Vagina (tissue), 2 donors: Measurements from ENCODE around the gene CENPS. TPM values are rescaled to one million over a fixed set of nuclear protein-coding genes. Genes with fewer than 3 reads are reported as not detected.

Experiments used
- DNase-seq, 2 donors: peaks; one replicate each; pipeline ENCODE4 v3.0.0-alpha.2; 2017; ENCODE audit errors: extremely low spot score in 2 of 2
- H3K27ac ChIP-seq: fragments of 200-600 bp; sonication (generic); one replicate; pipeline ENCODE4 v1.5.1; 2019
- H3K27me3 ChIP-seq: fragments of 200-600 bp; sonication (generic); one replicate; pipeline ENCODE4 v1.5.1; 2019
- H3K36me3 ChIP-seq, 2 donors: fragments of 200-600 bp; sonication (generic); one replicate each; pipeline ENCODE4 v1.5.1; 2017 to 2019
- H3K4me1 ChIP-seq: fragments of 200-600 bp; sonication (generic); one replicate; pipeline ENCODE4 v1.5.1; 2019
- H3K4me3 ChIP-seq, 2 donors: fragments of 200-600 bp; sonication (generic); 1 replicate in 1 of 2; 2 replicates in 1 of 2; pipeline ENCODE4 v1.5.1; 2016 to 2019
- H3K9me3 ChIP-seq: fragments of 200-600 bp; sonication (generic); one replicate; pipeline ENCODE4 v1.5.1; 2019
- CTCF ChIP-seq, 3 experiments: fragments of 450-650 bp in 2 of 3; fragments of 200-600 bp in 1 of 3; sonication (generic) in 1 of 3; IDR thresholded peaks; one replicate each; pipeline ENCODE4 v1.5.1; 2017 to 2019; ENCODE audit warnings: antibody characterized with exemption in 3 of 3, mild to moderate bottlenecking in 2 of 3, moderate library complexity in 2 of 3
- POLR2A ChIP-seq, 2 donors: fragments of 450-650 bp; IDR thresholded peaks; one replicate each; pipeline ENCODE4 v1.6.1; 2017; ENCODE audit warnings: antibody characterized with exemption in 2 of 2, mild to moderate bottlenecking in 2 of 2, moderate library complexity in 2 of 2
- POLR2AphosphoS5 ChIP-seq, 2 donors: sonication (generic); formaldehyde crosslinking; IDR thresholded peaks; one replicate each; pipeline ENCODE4 v1.9.0; 2017; ENCODE audit warnings: antibody characterized with exemption in 2 of 2, mild to moderate bottlenecking in 2 of 2, low read depth in 1 of 2; ENCODE audit not compliant: insufficient read depth in 1 of 2
- intact Hi-C: fragments of 100-400 bp; cut with DNase I; formaldehyde crosslinking; loops from one replicate; pipeline ENCODE4 v1.15.1; 2023
- total RNA-seq: library from RNA; depleted of rRNA; stranded (reverse); fragments of >200 nt; gene quantifications from one replicate; pipeline ENCODE4 v1.2.3, GENCODE V29; 2016

The CENPS gene
- total RNA-seq, result 1.2 TPM

- peaks cover 23% of the 10 kb centered on the region for H3K4me1 ChIP-seq
- peak within 1 kb of the TSS; percentile 81 for H3K27ac ChIP-seq
- no peaks in the 10 kb centered on the region for H3K9me3 ChIP-seq
- TF ChIP-seq POLR2A (IDR thresholded peaks at IDR 0.05) (no peak), POLR2AphosphoS5 (IDR thresholded peaks at IDR 0.05; ENCODE audit: insufficient read depth in 1 of 2, low read depth in 1 of 2) (peak in 1 of 2 donors; percentile 70), CTCF (IDR thresholded peaks at IDR 0.05) (peak; percentile 91 to 100 (median 99))
- peak within 1 kb of the TSS; percentile 71 to 80 for H3K4me3 ChIP-seq
- H3K27me3 ChIP-seq, result no peaks in the 10 kb centered on the region
- intact Hi-C loops, result no loop called here
- H3K36me3 ChIP-seq, result no peaks in the 10 kb centered on the region
- DNase-seq, result peak in 1 of 2 donors; percentile 91
Observed at GRCh38 chr1:10430216-10431069, at the start of gene CENPS. Gene CENPS, plus strand, starts transcription at chr1:10430433. Its CDS starts 85 bp downstream, at chr1:10430518.

GRCh38 chr1:10380594-10381275 lies 49.5 kb upstream of the CENPS start:
- H3K9me3 ChIP-seq, result no peaks in the 10 kb centered on the region
- no peak overlapping the region for H3K4me3 ChIP-seq
- intact Hi-C loops, result no loop called here
- TF ChIP-seq CTCF (IDR thresholded peaks at IDR 0.05), result no peak
- TF ChIP-seq POLR2AphosphoS5 (IDR thresholded peaks at IDR 0.05; ENCODE audit: insufficient read depth in 1 of 2, low read depth in 1 of 2), result no peak
- no peak for TF ChIP-seq POLR2A (IDR thresholded peaks at IDR 0.05)
- H3K27ac ChIP-seq, result no peak overlapping the region
- no peak for DNase-seq
- no peaks in the 10 kb centered on the region for H3K27me3 ChIP-seq
- H3K36me3 ChIP-seq, result no peaks in the 10 kb centered on the region
- H3K4me1 ChIP-seq, result peaks cover 4% of the 10 kb centered on the region

- Histone ChIP-seq H3K27ac (no peak overlapping the region), H3K4me1 (peaks cover 22% of the 10 kb centered on the region), H3K9me3 (no peaks in the 10 kb centered on the region), H3K36me3 (no peaks in the 10 kb centered on the region), H3K27me3 (no peaks in the 10 kb centered on the region), H3K4me3 (no peak overlapping the region)
- no peak for DNase-seq
- TF ChIP-seq POLR2A (IDR thresholded peaks at IDR 0.05) (no peak), POLR2AphosphoS5 (IDR thresholded peaks at IDR 0.05; ENCODE audit: insufficient read depth in 1 of 2, low read depth in 1 of 2) (no peak), CTCF (IDR thresholded peaks at IDR 0.05) (no peak)
- intact Hi-C loops, result no loop called here
Observed at GRCh38 chr1:10383630-10384029, 46.6 kb upstream of the CENPS start.

GRCh38 chr1:10384219-10384618 lies 46.0 kb upstream of the CENPS start:
- H3K4me3 ChIP-seq, result no peak overlapping the region
- H3K27me3 ChIP-seq, result no peaks in the 10 kb centered on the region
- intact Hi-C loops, result no loop called here
- H3K4me1 ChIP-seq, result peaks cover 23% of the 10 kb centered on the region
- H3K36me3 ChIP-seq, result no peaks in the 10 kb centered on the region
- H3K27ac ChIP-seq, result no peak overlapping the region
- TF ChIP-seq POLR2AphosphoS5 (IDR thresholded peaks at IDR 0.05; ENCODE audit: insufficient read depth in 1 of 2, low read depth in 1 of 2), result no peak
- TF ChIP-seq CTCF (IDR thresholded peaks at IDR 0.05), result no peak
- TF ChIP-seq POLR2A (IDR thresholded peaks at IDR 0.05), result no peak
- no peaks in the 10 kb centered on the region for H3K9me3 ChIP-seq
- DNase-seq, result no peak
